Sciatic nerve (tissue), 2 donors: Measurements from ENCODE around the gene LAMA1. TPM values are rescaled to one million over a fixed set of nuclear protein-coding genes. Genes with fewer than 3 reads are reported as not detected.
"Not testable (repeated sequence)": the region's sequence is repeated elsewhere in the genome, so short reads cannot be mapped to it uniquely, and the experiment has no call there.

ENCODE experiments used
- ATAC-seq: fragments of 200-7000 bp; cut with Tn5 transposase; one replicate; pipeline ENCODE4 v1.9.1; 2020; ENCODE audit warnings: mild to moderate bottlenecking, moderate library complexity
- DNase-seq: peaks from one replicate; pipeline ENCODE4 v3.0.0-alpha.2; 2020; ENCODE audit warnings: low spot score
- intact Hi-C: fragments of 100-400 bp; cut with DNase I; formaldehyde crosslinking; loops from one replicate; pipeline ENCODE4 v1.14.2; 2022
- total RNA-seq: library from RNA; stranded (reverse); fragmentation: NEBNext Ultra II Directional; extraction: Animal tissue kit (Norgen Biotek cat#: 25700); gene quantifications from one replicate; pipeline ENCODE4 v1.2.1, GENCODE V29; 2021
- donor health status: DM: no; HTN: no; CAD: no.
- donor health status: DM: no; HTN: no; CAD: no.

The LAMA1 gene, protein sequence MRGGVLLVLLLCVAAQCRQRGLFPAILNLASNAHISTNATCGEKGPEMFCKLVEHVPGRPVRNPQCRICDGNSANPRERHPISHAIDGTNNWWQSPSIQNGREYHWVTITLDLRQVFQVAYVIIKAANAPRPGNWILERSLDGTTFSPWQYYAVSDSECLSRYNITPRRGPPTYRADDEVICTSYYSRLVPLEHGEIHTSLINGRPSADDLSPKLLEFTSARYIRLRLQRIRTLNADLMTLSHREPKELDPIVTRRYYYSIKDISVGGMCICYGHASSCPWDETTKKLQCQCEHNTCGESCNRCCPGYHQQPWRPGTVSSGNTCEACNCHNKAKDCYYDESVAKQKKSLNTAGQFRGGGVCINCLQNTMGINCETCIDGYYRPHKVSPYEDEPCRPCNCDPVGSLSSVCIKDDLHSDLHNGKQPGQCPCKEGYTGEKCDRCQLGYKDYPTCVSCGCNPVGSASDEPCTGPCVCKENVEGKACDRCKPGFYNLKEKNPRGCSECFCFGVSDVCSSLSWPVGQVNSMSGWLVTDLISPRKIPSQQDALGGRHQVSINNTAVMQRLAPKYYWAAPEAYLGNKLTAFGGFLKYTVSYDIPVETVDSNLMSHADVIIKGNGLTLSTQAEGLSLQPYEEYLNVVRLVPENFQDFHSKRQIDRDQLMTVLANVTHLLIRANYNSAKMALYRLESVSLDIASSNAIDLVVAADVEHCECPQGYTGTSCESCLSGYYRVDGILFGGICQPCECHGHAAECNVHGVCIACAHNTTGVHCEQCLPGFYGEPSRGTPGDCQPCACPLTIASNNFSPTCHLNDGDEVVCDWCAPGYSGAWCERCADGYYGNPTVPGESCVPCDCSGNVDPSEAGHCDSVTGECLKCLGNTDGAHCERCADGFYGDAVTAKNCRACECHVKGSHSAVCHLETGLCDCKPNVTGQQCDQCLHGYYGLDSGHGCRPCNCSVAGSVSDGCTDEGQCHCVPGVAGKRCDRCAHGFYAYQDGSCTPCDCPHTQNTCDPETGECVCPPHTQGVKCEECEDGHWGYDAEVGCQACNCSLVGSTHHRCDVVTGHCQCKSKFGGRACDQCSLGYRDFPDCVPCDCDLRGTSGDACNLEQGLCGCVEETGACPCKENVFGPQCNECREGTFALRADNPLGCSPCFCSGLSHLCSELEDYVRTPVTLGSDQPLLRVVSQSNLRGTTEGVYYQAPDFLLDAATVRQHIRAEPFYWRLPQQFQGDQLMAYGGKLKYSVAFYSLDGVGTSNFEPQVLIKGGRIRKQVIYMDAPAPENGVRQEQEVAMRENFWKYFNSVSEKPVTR (N-terminal part only)
- total RNA-seq = 2.0 TPM

- intact Hi-C loops = no loop called here
- no peak for DNase-seq
Observed at GRCh38 chr18:7117390-7118355, at the start of gene LAMA1. Gene LAMA1, minus strand, starts transcription at chr18:7117797. Its CDS starts 77 bp downstream, at chr18:7117720.

DNA sequence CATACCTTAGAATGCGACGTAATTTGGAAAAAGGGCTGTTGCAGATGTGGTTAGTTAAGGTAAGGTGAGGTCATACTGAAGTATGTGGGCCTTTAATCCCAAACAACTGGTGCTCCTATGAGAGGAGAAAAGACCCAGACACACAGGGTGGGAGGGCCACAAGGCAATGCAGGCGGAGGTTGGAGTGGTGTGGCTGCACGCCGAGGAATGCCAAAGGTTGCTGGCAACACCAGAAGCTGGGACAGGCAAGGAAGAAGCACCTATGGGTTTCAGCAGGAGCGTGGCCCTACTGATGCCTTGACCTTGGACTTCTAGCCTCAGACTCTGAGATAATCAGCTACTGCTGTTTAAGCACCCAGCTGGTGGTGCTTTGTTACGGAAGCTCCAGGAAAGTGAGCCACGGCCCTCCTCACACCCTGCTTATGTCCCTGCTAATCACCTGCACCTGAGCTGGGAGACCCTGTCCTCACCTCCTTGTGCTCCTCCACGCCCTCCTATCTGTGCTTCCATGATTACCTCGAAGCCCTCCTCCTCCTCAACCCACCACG is 48.3 kb upstream of the LAMA1 start:
- DNase-seq = no peak
- intact Hi-C loops = no loop called here
- ATAC-seq = no peak

More at GRCh38 chr18:7117390-7118355, at the start of gene LAMA1:
- peak; percentile 49 for ATAC-seq

GRCh38 chr18:7164323-7165004 is 46.9 kb upstream of the LAMA1 start:
- no peak for DNase-seq
- intact Hi-C loops = no loop called here
- ATAC-seq = peak; percentile 58

DNA sequence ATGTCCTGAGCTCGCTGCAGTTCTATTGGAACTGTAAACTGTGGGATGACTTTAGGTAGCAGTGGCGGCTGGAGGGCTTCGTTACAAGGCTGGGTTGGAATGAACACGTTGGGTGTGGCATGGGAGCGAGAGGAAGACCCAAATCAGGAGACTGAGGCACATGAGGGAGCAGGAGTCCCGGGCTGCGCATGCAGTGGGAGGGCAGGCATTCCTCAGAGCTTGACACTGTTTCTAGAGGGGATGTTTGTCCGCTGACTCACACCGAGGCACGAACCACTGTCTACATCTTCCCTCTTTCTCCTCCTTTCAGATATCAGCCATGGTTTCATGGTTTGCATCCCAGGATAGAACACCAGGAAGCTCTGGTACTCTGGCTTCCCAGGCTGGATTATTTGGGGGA is 40.6 kb upstream of the LAMA1 start:
- intact Hi-C loops = no loop called here
- no peak for ATAC-seq
- DNase-seq = no peak

- intact Hi-C loops = no loop called here
- no peak for ATAC-seq
- DNase-seq = no peak
Observed at GRCh38 chr18:7157760-7158159, 40.2 kb upstream of the LAMA1 start.

DNA sequence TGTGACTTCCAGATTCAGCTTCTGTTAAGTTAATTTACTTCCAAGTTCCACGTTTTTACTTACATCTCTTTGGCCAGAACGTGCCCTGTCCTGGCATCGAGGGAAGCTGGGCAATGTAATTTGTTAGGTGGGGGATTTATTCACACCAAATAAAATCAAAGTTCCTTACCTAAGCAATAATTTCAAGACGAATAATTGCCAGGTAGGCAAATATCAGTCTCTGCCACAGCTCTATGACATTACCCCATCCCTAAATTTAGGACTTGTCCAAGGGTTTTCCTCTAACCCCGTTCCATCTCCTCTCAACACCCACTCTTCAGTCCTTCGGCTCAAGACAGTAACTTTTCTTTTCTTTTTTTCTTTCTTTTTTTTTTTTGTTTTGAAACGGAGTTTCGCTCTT is 38.3 kb upstream of the LAMA1 start:
- ATAC-seq (no peak), DNase-seq (no peak)
- intact Hi-C loops = no loop called here

DNA sequence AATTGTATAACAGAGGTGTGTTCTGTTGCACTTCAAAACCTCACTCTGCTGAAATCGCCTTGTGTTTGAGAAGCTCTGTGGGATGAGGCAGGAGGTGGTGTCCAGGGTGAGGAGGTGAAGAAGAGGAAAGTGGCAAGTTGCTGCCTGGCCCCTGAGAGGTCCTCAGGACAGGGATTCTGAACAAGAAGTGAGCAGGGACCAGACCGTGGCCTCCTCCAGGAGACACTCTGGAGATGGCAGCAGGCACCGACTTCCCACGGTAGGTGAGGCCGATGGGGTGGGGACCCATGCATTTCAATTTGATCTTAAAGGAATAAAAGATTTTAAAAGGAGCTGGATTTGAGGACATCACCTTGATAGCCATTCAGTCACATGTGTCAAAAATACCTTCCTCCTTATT is 37.5 kb upstream of the LAMA1 start:
- no peak for ATAC-seq
- intact Hi-C loops = no loop called here
- DNase-seq = no peak

DNA sequence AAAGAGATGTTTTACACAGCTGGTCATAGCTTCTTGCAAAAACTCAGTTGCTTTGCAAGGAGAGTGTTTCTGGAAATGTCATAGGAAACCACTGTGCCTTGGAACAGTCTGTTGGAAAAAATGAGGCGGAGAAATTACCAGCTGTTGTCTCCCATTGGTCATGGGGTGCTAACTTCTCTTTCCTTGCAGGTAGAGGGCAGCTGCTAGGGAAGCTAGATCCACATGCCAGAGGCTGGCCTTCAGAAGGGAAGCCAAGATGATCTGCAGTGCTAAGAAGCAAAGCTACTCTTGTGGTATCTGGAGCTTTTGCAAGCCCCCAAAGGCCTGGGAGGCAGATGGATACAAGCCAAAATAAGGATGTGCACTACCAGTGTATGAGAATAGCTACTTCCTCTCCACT is 34.8 kb upstream of the LAMA1 start:
- intact Hi-C loops = no loop called here
- no peak for DNase-seq
- no peak for ATAC-seq

GRCh38 chr18:7147399-7147798 is 29.8 kb upstream of the LAMA1 start:
- no peak for ATAC-seq
- intact Hi-C loops = no loop called here
- DNase-seq = no peak

GRCh38 chr18:7146067-7146466 is 28.5 kb upstream of the LAMA1 start:
- ATAC-seq (no peak), DNase-seq (no peak)
- intact Hi-C loops = no loop called here

GRCh38 chr18:7144921-7145320 is 27.3 kb upstream of the LAMA1 start:
- ATAC-seq, DNase-seq, intact Hi-C loops: not testable (repeated sequence)

DNA sequence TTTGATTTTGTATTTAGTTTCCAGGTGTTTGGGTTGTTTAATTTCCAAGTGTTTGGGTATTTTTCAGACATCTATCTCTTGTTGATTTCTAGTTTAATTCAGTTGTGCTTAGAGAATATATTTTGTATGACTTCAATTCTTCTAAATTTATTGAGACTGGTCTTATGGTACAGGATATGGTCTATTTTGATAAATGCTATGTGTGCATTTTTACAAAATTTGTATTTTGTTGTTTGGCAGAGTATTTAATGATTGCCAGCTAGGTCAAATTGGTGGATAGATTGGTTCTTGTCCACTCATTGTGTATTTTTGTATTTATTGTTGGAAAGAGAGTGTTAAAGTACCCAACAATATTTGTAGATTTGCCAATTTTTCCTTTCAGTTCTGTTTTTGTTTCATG is 23.7 kb upstream of the LAMA1 start:
- ATAC-seq (no peak), DNase-seq (no peak)
- intact Hi-C loops = no loop called here

GRCh38 chr18:7139409-7139808 is 21.8 kb upstream of the LAMA1 start:
- ATAC-seq (no peak), DNase-seq (no peak)
- intact Hi-C loops = loop anchor here (10.0 kb wide), 1 partner anchor 1705 kb away; no protein-coding TSS in a partner anchor

DNA sequence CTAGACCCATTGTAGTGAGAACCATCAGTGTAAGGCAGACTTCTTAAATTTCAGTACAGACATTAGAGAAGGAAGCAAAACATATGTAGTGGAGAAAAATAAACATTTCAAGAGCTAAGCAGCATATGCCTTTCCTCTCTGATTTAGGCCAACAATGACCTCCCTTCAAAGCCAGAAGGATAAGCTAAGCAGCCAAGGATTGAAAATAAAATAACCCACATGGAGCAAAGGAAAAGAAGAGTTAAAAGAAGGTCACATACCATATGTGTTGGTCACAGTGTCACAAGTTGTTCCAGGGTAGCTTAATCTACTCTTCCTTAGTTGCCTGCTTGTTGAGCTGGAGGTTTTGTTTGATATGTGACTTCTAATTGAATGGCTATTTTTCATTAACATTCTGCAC is 15.6 kb upstream of the LAMA1 start:
- intact Hi-C loops = loop anchor here (10.0 kb wide), 1 partner anchor 1698 kb away; no protein-coding TSS in a partner anchor
- DNase-seq = no peak
- no peak for ATAC-seq

DNA sequence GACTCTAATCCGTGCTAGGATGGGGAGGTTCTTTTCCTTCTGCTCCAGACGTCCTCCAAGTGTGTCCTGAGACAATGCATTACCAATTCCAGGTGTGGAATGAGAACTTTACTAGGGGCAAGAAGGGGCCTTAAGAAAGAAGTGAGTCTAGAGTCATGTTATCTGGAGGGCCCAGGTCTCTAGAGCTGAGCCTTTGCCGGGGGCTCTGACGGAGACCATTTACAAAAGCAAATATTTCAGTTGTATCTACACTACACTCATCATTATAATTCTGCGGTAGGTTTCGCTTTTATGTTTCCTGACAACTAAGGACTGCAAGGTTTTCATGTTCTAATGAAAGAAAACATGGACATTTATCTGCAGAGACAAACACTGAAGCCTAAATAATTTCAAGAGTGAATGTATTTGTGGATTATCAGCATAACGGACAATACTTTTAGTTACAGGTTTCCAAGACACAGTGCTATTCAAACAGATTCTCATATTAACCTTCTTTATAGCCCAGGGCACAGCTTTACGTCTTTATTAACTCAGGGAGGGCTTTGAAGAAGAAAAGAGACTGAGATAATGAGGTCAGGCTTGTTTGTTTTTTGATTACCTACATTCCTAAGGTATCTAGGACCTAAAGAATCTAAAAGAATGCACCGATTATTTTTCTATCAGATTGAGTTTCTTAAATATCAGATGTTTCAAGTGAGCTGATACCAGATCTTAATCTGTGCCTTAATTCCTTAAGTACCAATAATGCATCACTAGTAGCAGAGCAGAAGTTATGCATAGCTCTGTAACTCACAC is 15.0 kb upstream of the LAMA1 start:
- ATAC-seq (no peak), DNase-seq (no peak)
- intact Hi-C loops = loop anchor here (10.0 kb wide), 1 partner anchor 1698 kb away; no protein-coding TSS in a partner anchor

DNA sequence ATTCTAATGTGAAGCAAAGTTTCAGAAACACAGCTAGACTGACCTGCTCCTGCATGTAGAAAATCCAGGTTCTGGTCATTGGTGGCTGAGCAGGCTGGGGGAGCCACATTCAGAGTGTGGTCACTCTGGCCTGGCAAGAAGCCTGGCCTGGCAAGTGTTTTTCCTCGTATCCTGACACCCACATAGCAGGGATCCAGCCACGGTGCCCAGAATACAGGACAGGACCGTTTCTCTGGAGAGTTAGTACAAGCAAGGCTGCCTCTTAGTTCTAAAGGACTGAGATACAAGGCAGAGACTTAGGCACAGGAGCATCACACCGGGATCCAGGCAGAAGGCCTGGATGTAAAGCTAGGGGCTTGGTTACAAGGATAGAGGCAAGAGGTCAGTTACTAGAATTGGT is 4.8 kb upstream of the LAMA1 start:
- DNase-seq (no peak), ATAC-seq (no peak)
- intact Hi-C loops = no loop called here
